GM19468 (cell line): ENCODE measurements around the gene RIN3.
"Not testable (repeated sequence)": the region's sequence is repeated elsewhere in the genome, so short reads cannot be mapped to it uniquely, and the experiment has no call there.

Source experiments
- ATAC-seq: cut with Tn5 transposase; IDR thresholded peaks from one replicate; pipeline ENCODE4 v1.9.1; 2021; ENCODE audit warnings: mild to moderate bottlenecking, moderate library complexity, moderate number of reproducible peaks; ENCODE audit not compliant: unreplicated experiment; ENCODE audit errors: extremely low read depth

RIN3 gene

GRCh38 chr14:92676403-92677086 is 163.0 kb downstream of the RIN3 start:
- no peak for ATAC-seq

GRCh38 chr14:92677087-92677668 is 163.6 kb downstream of the RIN3 start:
- peak; percentile 51 for ATAC-seq

- no peak for ATAC-seq
Measured at GRCh38 chr14:92677955-92678354, 164.4 kb downstream of the RIN3 start.

GRCh38 chr14:92678766-92679165 is 165.2 kb downstream of the RIN3 start:
- no peak for ATAC-seq

GRCh38 chr14:92679246-92679645 is 165.7 kb downstream of the RIN3 start:
- ATAC-seq: no peak

GRCh38 chr14:92680330-92680729 is 166.7 kb downstream of the RIN3 start:
- ATAC-seq: not testable (repeated sequence)

- ATAC-seq: no peak
Measured at GRCh38 chr14:92680781-92681650, 167.4 kb downstream of the RIN3 start.

GRCh38 chr14:92683041-92683440 is 169.5 kb downstream of the RIN3 start:
- ATAC-seq: no peak

GRCh38 chr14:92684801-92685560 is 171.4 kb downstream of the RIN3 start:
- no peak for ATAC-seq

- ATAC-seq: no peak
Measured at GRCh38 chr14:92685784-92686355, 172.3 kb downstream of the RIN3 start.

GRCh38 chr14:92686411-92686899 is 172.9 kb downstream of the RIN3 start:
- ATAC-seq: no peak

GRCh38 chr14:92686900-92687427 is 173.4 kb downstream of the RIN3 start:
- ATAC-seq: no peak

GRCh38 chr14:92687681-92688433 is 174.3 kb downstream of the RIN3 start:
- ATAC-seq: no peak

GRCh38 chr14:92688434-92689375 is 175.1 kb downstream of the RIN3 start:
- no peak for ATAC-seq

GRCh38 chr14:92690171-92691011 is 176.8 kb downstream of the RIN3 start:
- no peak for ATAC-seq

GRCh38 chr14:92692822-92693226 is 179.2 kb downstream of the RIN3 start:
- ATAC-seq: no peak
